NCI-H1092 treated with DMSO at 0.1 percent for 48 hours (cell line): Measurements from ENCODE around the gene TMEM8B.

ENCODE experiments used
- DNase-seq: peaks from one replicate; lab custom pipeline; 2025; lab: John Stamatoyannopoulos, UW

Gene TMEM8B

GRCh38 chr9:35811381-35812024 lies 17.5 kb upstream of the TMEM8B start:
- no peak for DNase-seq

GRCh38 chr9:35812025-35812602 lies 16.9 kb upstream of the TMEM8B start, which contains the start of gene SPAG8:
Gene SPAG8, minus strand, starts transcription at chr9:35812262. Its CDS starts 115 bp downstream, at chr9:35812147.
- DNase-seq: peak; percentile 98

GRCh38 chr9:35813434-35814105 lies 15.5 kb upstream of the TMEM8B start:
- peak; percentile 28 for DNase-seq

- peak; percentile 75 for DNase-seq
Observed at GRCh38 chr9:35814106-35814840, 14.8 kb upstream of the TMEM8B start.

GRCh38 chr9:35814841-35815543 lies 14.0 kb upstream of the TMEM8B start, which contains the start of gene HINT2:
Gene HINT2, minus strand, starts transcription at chr9:35815042. Its CDS starts 63 bp downstream, at chr9:35814979.
- peak; percentile 100 for DNase-seq

GRCh38 chr9:35816708-35817107 lies 12.3 kb upstream of the TMEM8B start:
- DNase-seq: no peak

- no peak for DNase-seq
Observed at GRCh38 chr9:35818341-35818740, 10.7 kb upstream of the TMEM8B start.

GRCh38 chr9:35820076-35820475 lies 9.0 kb upstream of the TMEM8B start:
- no peak for DNase-seq

- no peak for DNase-seq
Observed at GRCh38 chr9:35822926-35823325, 6.1 kb upstream of the TMEM8B start.

GRCh38 chr9:35826071-35826701 lies 2.8 kb upstream of the TMEM8B start:
- DNase-seq: peak; percentile 73

GRCh38 chr9:35827486-35827885 lies 1.5 kb upstream of the TMEM8B start:
- no peak for DNase-seq

- peak; percentile 49 for DNase-seq
Observed at GRCh38 chr9:35828716-35829083, 328 bp upstream of the TMEM8B start, which contains the start of gene FAM221B. Gene FAM221B, minus strand, starts transcription at chr9:35828732. Its CDS starts 2,571 bp downstream, at chr9:35826161.

GRCh38 chr9:35829764-35830096 lies 702 bp downstream of the TMEM8B start:
- no peak for DNase-seq

- DNase-seq: no peak
Observed at GRCh38 chr9:35831040-35831439, 2.0 kb downstream of the TMEM8B start.

- DNase-seq: no peak
Observed at GRCh38 chr9:35832814-35833213, 3.8 kb downstream of the TMEM8B start.

- DNase-seq: no peak
Observed at GRCh38 chr9:35834260-35835215, 5.5 kb downstream of the TMEM8B start.

GRCh38 chr9:35835216-35835632 lies 6.2 kb downstream of the TMEM8B start:
- no peak for DNase-seq

- DNase-seq: no peak
Observed at GRCh38 chr9:35835766-35836165, 6.7 kb downstream of the TMEM8B start.

- no peak for DNase-seq
Observed at GRCh38 chr9:35836595-35836994, 7.6 kb downstream of the TMEM8B start.

- DNase-seq: no peak
Observed at GRCh38 chr9:35839926-35840325, 10.9 kb downstream of the TMEM8B start.
